GM10266 (cell line): Measurements from ENCODE around the gene B4GALT1.

Experiments
- DNase-seq: peaks from one replicate; pipeline ENCODE4 v3.0.0; 2012; ENCODE audit errors: extremely low spot score
- TF ChIP-seq, protein P1 (sequence below): IDR thresholded peaks from 2 replicates; pipeline ENCODE4 v1.5.1; 2012; ENCODE audit warnings: mild to moderate bottlenecking, low read depth; ENCODE audit not compliant: control insufficient read depth, insufficient read depth; ENCODE audit errors: missing control alignments

B4GALT1 gene

GRCh38 chr9:33180526-33181184, 13.5 kb upstream of the B4GALT1 start:
- TF ChIP-seq, protein P1, sequence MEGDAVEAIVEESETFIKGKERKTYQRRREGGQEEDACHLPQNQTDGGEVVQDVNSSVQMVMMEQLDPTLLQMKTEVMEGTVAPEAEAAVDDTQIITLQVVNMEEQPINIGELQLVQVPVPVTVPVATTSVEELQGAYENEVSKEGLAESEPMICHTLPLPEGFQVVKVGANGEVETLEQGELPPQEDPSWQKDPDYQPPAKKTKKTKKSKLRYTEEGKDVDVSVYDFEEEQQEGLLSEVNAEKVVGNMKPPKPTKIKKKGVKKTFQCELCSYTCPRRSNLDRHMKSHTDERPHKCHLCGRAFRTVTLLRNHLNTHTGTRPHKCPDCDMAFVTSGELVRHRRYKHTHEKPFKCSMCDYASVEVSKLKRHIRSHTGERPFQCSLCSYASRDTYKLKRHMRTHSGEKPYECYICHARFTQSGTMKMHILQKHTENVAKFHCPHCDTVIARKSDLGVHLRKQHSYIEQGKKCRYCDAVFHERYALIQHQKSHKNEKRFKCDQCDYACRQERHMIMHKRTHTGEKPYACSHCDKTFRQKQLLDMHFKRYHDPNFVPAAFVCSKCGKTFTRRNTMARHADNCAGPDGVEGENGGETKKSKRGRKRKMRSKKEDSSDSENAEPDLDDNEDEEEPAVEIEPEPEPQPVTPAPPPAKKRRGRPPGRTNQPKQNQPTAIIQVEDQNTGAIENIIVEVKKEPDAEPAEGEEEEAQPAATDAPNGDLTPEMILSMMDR, result no peak
- no peak for DNase-seq

DNA sequence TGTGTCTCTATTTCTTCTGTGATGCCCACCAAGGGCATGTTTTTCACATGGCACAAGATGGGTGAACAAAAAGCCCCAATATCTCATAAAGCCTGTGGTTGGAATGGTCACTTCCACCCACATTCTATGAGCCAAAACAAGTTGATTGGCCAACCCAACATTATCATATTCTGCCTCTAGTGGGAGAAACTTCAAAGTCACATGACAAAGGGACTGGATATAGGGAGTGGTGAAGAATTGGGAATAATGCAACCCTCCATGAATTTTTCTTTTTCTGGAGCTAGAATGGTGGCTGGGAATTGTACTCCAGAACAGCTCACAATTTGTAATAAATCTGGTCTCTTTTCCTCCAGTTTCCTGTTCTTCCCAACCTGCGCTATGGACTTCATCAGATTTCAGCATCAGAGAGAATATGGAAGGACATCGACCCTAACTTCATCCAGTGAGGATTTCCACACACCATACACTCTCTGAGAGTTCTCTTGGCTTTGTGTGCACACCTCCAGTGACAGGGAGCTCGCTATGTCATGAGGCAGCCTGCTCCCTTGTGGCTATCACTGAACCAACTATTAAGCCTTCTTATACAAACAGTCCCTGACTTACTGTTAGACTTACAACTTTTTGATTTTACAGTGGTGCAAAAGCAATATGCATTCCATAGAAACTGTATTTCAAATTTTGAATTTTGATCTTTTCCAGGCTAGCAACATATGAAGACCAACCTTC, 12.0 kb upstream of the B4GALT1 start:
- DNase-seq, result no peak
- TF ChIP-seq, protein P1, result no peak

DNA sequence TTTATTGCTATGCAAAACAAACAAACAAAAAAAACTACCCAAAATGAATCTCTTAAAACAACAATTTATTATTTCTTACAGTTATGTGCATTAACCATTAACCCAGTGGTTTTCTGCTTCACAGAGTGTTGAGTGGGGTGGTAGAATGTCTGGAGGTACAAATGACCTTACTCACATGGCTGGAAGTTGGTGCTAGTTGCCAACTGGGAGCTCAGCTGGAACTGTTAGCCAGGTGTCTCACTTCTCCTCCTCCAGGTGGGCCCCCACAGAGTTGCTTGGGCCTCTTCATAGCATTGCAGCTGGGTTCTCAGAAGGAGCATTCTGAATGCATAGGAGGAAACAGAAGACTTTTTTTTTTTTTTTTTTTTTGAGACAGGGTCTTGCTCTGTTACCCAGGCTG, 10.5 kb upstream of the B4GALT1 start:
- DNase-seq, result no peak
- TF ChIP-seq, protein P1, result no peak

- DNase-seq, result no peak
- TF ChIP-seq, protein P1, result no peak
These were observed 9.9 kb upstream of the B4GALT1 start for GRCh38 chr9:33177086-33177485.

GRCh38 chr9:33175649-33176325, 8.7 kb upstream of the B4GALT1 start:
- TF ChIP-seq, protein P1, result no peak
- DNase-seq, result no peak

- TF ChIP-seq, protein P1, result no peak
- no peak for DNase-seq
These were observed 5.4 kb upstream of the B4GALT1 start for GRCh38 chr9:33172256-33173238.
